CD4-positive, alpha-beta T cell treated with Interferon alpha-2 for 1 hour (primary cell): ENCODE measurements around the gene CEP126.
A peak's percentile ranks its signal among the peaks of the same experiment; 100 is the strongest.

Experiments
- DNase-seq, 2 donors: peaks; one replicate each; pipeline ENCODE4 v3.0.0-alpha.2; 2020 to 2022

Gene CEP126

GRCh38 chr11:102014756-102015155 lies 99.9 kb downstream of the CEP126 start:
- no peak for DNase-seq

- DNase-seq, result no peak
These were observed 102.2 kb downstream of the CEP126 start for GRCh38 chr11:102017026-102017425.

- no peak for DNase-seq
These were observed 111.4 kb downstream of the CEP126 start for GRCh38 chr11:102026217-102026616.

GRCh38 chr11:102026959-102027358 lies 112.1 kb downstream of the CEP126 start:
- DNase-seq, result no peak

- no peak for DNase-seq
These were observed 121.9 kb downstream of the CEP126 start for GRCh38 chr11:102036757-102037156.

GRCh38 chr11:102046841-102047240 lies 132.0 kb downstream of the CEP126 start:
- DNase-seq, result no peak

GRCh38 chr11:102047305-102047924 lies 132.6 kb downstream of the CEP126 start, which contains the start of gene CFAP300:
TSS of gene CFAP300 (plus strand) at chr11:102047437. CDS start at chr11:102047471, 34 bp downstream.
- peak; percentile 2 to 47 for DNase-seq
